HG02870 (cell line): Measurements from ENCODE around the gene PEX14.
"Not testable (repeated sequence)": the region's sequence is repeated elsewhere in the genome, so short reads cannot be mapped to it uniquely, and the experiment has no call there.

Experiments used
- ATAC-seq: cut with Tn5 transposase; IDR thresholded peaks from one replicate; pipeline ENCODE4 v1.9.1; 2021; ENCODE audit warnings: mild to moderate bottlenecking, moderate library complexity; ENCODE audit not compliant: unreplicated experiment

The PEX14 gene

GRCh38 chr1:10494418-10494753, 19.6 kb downstream of the PEX14 start:
- ATAC-seq: no peak

- peak; percentile 54 for ATAC-seq
Observed at GRCh38 chr1:10494754-10495474, 20.2 kb downstream of the PEX14 start.

GRCh38 chr1:10495475-10495817, 20.7 kb downstream of the PEX14 start:
- ATAC-seq: no peak

- ATAC-seq: no peak
Observed at GRCh38 chr1:10495952-10496351, 21.2 kb downstream of the PEX14 start.

- ATAC-seq: no peak
Observed at GRCh38 chr1:10497109-10497508, 22.4 kb downstream of the PEX14 start.

- ATAC-seq: no peak
Observed at GRCh38 chr1:10498231-10498630, 23.5 kb downstream of the PEX14 start.

GRCh38 chr1:10502206-10502605, 27.5 kb downstream of the PEX14 start:
- no peak for ATAC-seq

- no peak for ATAC-seq
Observed at GRCh38 chr1:10504249-10504648, 29.5 kb downstream of the PEX14 start.

- not testable (repeated sequence) for ATAC-seq
Observed at GRCh38 chr1:10506046-10506676, 31.4 kb downstream of the PEX14 start.

- ATAC-seq: no peak
Observed at GRCh38 chr1:10506677-10507047, 31.9 kb downstream of the PEX14 start.

- no peak for ATAC-seq
Observed at GRCh38 chr1:10507111-10507879, 32.5 kb downstream of the PEX14 start.

GRCh38 chr1:10508511-10508951, 33.8 kb downstream of the PEX14 start:
- no peak for ATAC-seq

- no peak for ATAC-seq
Observed at GRCh38 chr1:10509809-10510509, 35.2 kb downstream of the PEX14 start.

- peak; percentile 87 for ATAC-seq
Observed at GRCh38 chr1:10510520-10511493, 36.1 kb downstream of the PEX14 start.

GRCh38 chr1:10511494-10511885, 36.7 kb downstream of the PEX14 start:
- no peak for ATAC-seq

GRCh38 chr1:10513199-10513598, 38.4 kb downstream of the PEX14 start:
- no peak for ATAC-seq

GRCh38 chr1:10514490-10515235, 39.9 kb downstream of the PEX14 start:
- ATAC-seq: no peak

GRCh38 chr1:10515301-10515975, 40.7 kb downstream of the PEX14 start:
- ATAC-seq: no peak
